Peyer's patch (tissue), 4 donors: Measurements from ENCODE around the gene NR2F2.

Experiments used
- CTCF ChIP-seq, 6 experiments: fragments of 450-650 bp in 4 of 6; fragments of 200-600 bp in 2 of 6; sonication (generic) in 1 of 6; IDR thresholded peaks; one replicate each; pipeline ENCODE4 v1.5.1; 2017 to 2019; ENCODE audit warnings: antibody characterized with exemption in 6 of 6, mild to moderate bottlenecking in 3 of 6, moderate library complexity in 1 of 6
- POLR2A ChIP-seq, 2 donors: fragments of 450-650 bp; IDR thresholded peaks; one replicate each; pipeline ENCODE4 v1.5.1; 2017; ENCODE audit warnings: antibody characterized with exemption in 2 of 2, mild to moderate bottlenecking in 2 of 2, moderate library complexity in 2 of 2

GRCh38 chr15:96351761-96352603, 21.5 kb downstream of the NR2F2 start:
- no peak for TF ChIP-seq CTCF (IDR thresholded peaks at IDR 0.05)
- TF ChIP-seq POLR2A (IDR thresholded peaks at IDR 0.05), result no peak
